GM21367 (cell line): ENCODE results near the gene TMEM182.

Source experiments
- ATAC-seq: cut with Tn5 transposase; IDR thresholded peaks from one replicate; pipeline ENCODE4 v1.9.1; 2021; ENCODE audit not compliant: unreplicated experiment

TMEM182 gene

DNA sequence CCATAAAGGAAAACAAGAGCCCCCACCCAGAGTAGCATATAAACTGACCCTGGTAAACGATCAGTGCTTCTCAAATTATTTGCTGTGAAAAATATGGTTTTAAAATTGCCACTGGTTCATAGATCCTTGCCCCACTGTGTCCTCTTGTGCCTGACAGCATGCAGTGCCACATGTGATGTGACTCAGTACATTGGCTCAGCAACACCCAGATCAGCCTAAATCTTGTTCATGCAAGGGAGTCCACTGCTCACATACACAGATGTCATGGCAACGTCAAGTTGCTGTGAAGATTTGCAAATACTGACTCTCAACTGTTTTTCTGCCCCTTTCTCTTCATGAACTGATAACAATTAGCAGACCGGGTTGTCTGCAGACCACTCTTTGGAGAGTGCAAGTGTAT is 91.0 kb downstream of the TMEM182 start:
- ATAC-seq = no peak
